Measurements from ENCODE around the gene JHY.
A peak's percentile ranks its signal among the peaks of the same experiment; 100 is the strongest.

JHY gene

DNA sequence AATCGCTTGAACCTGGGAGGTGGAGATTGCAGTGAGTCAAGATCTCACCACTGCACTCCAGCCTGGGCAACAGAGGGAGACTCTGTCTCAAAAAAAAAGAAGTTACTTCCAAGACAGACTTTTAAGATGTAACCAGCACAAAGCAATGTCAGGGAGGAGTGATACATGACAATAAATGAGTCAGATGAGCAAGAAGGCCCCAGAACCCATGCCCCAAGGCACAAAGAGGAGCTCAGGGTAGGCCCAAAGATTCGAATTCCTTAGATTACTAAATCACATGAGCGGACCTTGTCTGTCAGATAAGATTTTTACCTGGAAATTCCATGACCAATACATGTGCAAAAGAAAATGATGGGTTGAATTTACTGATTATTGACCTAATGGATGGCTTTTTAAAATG is 10.5 kb upstream of the JHY start:
- DNase-seq = no peak

DNA sequence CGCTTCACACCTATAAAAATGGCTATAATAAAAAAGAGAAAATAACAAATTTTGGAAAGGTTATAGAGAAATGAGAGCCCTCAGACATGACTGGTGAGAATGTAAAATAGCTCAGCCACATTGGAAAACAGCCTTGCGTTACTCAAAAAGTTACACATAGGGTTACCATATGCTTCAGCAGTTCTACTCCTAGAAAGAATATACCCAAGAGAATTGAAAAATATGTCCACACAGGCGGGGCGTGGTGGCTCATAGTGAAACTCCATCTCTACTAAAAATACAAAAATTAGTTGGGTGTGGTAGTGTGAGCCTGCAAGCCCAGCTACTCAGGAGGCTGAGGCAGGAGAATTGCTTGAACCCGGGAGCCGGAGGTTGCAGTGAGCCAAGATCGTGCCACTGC is 7.6 kb upstream of the JHY start:
- DNase-seq = no peak

DNA sequence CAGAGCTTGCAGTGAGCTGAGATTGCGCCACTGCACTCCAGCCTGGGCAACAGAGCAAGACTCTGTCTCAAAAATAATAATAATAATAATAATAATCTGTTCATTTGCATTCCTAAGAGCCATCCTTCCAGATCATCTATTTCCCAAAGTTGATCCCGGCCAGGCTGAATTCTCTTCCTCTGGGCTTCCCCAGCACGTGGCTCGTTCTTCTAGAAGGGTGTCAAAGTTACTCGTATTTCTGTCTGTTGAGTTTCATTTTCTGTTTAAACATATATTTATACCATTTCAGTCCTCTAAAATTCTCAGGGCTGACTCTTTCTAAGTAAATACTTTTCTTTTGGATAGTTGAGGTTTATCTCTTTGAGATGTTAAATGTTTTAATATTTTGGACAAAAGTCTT is 4.8 kb upstream of the JHY start:
- no peak for DNase-seq

DNA sequence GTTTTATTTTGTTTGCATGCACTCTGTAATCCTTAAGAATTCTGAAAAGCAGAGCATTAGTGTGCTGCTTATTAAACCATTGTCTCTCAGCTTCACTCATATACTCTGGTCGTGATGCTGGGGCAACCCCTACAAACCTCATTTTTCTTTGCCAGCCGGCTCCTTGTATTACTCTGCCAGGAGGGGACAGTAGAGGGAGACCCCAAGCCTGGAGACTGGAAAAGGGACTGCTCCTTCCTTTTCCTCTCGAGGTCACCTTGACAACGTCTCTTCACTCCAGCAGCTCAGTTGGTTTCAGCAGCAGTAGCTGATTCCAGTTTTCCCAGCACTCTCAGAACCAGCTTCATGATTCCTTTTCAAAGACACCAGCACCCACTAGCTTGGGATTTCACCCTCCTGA is 2.8 kb upstream of the JHY start:
- no peak for DNase-seq

DNA sequence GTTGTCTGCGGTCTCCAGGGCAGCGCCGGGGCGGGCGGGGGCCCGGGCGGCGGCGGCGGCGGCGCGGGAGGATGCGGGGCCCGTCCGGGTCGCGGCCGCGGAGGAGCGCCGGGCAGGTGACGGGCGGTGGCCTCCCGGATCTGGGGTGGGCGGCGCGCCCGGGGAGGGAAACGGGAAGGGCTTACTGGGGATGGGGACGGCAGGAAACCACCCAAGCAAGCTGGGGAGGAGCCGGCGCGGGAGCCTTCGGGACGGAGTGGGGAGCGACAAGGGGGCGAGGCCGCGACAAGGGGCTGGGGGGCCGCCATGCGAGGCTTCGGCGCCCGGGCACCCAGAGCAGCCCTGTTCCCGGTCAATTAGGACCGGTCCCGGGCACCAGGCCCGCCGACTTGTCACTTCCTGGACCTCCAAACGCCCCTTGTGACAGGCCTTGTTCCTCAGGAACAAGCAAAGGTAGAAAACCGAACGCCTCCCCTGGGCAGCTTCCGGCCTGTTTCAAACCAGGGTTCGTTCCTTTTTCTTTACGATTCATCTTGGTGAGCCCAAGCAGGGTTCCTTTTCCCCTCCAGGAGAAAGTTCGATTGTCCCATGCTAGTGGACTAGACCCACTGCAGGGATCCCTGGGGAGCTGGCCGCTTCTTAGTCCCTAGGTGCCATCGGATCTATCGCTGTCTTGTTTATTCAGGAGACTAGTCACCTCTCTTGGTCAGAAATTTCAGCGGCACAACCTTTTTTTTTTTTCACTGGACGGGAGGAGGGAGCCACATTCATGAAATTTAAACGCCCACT is 492 bp downstream of the JHY start:
- peak; percentile 39 for DNase-seq

DNA sequence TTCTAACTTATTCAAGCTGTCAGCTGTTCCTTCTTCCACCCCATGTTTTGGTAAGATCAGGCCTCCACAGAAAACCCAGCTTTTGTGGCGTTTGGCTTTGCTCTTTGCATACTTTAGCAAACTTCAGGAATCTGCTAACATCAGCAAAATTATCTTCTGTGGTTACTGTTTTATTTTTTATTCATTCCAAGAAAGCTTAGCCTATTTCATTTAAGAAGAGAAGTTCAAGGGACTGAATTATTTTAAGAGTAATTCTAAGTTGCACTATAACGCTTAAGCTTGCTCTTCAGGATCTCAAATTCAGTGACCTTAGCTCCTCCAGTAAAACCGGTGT is 1.1 kb downstream of the JHY start:
- DNase-seq = no peak

DNA sequence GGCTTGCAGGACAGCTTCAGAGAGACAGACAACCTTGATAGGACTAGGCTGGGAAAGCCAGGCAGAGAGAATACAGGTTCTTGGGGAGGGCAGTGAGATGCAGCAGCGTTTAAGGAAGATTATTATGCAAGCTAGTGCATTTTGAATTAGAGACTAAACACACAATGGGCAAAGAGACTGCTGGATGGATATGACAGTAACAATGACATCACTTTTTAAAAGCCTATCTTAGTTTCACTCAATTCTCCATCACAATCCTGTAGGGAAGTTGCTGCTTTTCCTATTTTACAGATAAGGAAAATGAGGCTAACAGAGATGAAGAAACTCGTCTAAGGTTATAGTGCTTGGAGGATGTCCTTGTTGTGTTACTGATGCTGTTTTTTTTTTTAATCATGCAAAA is 5.6 kb downstream of the JHY start:
- no peak for DNase-seq

DNA sequence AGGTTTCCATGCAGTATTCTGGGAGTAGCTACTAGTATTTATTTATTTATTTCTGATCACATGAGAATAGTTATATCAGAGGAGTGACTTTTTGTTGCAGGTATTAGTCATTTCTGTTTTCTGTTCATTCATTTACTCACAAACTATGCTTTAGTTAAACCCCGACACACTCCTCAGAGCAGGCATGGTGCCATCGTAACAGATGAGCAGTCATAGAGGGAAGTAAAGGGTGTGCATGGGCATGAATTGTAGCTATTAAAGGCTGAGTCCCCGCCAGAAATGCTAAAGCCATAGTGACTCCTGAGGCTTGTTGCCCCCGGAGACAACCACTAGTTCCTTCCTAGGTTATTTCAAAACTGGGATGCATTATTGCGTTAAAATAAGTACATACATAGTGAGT is 10.6 kb downstream of the JHY start:
- DNase-seq = no peak

DNA sequence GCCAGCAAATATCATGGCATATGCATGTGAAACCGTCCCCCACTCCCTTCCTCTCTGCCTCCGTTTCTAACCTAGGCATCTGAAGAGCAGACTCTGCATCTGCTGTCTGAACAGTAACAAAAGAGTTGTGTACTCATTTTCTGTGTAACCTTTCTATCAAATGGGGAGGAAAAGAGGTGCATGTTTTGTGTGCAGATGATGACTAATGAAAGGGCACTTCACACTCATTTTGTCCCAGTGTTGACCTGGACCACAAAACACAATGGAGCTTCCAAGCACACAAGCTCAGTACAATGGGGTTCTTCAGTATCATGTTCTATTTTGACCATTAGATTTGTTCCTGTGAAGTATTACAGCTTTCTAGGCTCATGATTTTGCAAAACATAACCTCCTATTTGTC is 13.0 kb downstream of the JHY start:
- no peak for DNase-seq

DNA sequence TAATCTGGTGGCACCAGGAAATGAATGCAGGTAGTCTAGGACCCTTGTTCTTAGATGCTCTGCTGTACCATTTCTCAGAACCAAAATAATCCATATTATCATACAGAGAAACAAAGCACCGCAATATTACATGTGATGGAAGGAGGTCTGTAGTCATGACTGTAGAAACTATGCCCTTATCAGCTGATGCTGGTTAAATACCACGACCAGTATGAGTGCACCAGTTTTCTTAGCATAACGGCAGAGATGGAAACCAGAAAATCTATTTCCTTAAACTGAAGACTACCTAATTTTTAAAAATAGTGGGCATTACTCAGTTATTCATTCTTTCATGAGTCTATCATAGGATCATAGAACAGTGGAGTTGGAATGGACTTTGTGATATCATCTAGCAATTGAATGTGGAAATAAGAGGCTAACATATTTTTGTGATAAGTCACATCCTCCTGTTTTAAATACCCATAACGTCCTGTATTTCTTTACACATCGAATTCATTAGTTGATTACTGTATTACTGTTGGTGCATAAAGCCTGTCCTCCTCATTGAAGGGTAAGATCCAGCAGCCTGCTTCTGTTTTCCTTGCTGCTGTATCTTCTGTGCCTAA is 15.1 kb downstream of the JHY start:
- no peak for DNase-seq

DNA sequence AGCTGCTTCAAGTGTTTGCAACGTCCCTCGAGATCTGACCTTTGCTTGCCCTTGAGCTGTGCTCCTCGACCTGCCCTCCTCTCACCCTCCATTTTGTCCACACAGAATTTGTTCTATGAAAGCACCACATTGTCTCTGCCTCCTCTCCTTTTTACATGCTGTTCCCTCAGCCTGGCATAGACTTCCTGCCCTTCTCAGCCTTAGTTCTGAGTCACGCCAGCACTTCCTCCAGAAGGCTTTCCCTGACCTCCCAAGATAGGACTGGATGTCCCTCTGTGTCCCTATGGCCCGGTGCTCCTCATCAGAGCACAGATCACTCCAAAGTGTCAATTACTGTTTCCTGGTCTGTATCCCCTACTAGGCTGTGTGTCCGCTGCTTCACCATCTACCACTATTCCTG is 16.2 kb downstream of the JHY start:
- DNase-seq = no peak

DNA sequence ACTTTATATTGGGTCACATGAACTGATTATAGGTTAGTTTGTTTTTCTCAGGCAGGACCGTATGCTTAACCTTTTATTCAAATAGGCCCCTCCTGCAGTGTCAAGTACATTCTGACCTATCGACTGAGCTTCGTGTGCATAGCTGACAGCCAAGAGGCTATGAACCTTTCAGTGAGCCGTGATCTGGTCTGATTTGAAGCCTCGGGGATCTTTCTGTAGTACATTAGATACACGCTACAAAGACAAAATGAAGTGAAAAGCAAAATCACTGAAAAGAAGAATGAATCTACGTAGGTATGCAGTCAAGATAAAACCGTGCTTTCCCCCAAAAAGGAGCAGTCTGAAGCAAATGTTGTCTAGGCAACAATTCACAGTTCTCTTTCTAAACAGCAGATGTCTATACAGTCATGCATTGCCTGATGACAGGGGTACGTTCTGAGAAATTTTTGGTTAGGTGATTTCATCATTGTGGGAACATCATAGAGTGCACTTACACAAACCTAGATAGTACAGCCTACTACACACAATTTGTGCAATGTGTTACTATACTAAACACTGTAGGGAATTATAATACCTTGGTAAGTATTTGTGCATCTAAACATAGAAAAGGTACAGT is 18.1 kb downstream of the JHY start:
- DNase-seq = no peak

DNA sequence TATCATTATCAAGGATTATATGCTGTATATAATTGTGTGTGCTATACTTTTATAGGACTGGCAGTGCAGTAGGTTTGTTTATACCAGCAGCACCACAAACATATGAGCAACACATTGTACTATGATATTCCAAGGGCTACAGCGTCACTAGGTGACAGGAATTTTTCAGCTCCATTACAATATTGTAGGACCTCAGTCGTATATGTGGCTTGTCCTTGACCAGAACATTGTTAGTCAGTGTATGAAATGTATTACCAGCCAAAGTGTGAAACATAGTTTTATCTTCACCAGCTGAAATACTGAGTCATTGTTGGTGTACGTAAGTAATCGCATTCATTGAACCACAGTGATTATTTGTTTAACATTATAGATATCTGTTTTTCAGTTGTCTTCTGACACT is 20.4 kb downstream of the JHY start:
- DNase-seq = no peak

DNA sequence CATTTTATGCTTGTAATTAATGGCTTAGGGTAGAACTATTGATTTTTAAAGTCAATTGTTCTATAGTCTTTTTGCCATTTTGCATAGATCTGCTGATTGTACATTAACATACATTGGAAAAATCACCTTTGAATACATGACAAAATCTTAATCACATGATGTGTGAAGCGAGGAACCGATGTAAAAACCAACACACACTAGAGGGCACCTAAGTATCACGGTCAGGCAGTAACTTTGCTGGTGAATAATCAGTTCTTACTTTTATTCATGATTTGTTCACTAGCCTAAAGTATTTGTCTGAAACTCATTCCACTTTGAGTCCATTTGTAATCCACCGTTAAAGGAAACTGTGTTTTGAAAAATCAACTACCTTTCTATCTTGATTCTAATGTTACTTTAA is 28.2 kb downstream of the JHY start:
- DNase-seq = no peak

DNA sequence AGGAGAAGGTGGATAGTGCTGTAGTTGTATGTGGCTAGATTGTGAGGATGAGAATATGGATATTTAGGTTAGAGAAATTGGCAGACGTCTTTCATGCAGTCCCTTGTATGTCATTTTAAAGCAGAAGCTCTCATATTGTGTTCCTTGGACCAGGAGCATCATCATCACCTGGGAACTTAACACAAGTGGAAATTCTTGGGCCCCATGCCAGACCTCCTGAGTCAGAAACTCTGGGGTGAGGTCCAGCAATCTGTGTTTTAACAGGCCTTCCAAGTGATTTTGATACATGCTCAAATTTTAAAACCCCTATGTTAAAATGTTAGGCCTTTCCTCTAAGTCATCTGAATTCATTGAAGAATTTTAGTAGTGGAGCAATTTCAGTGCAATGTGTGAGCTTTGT is 34.8 kb downstream of the JHY start:
- no peak for DNase-seq

DNA sequence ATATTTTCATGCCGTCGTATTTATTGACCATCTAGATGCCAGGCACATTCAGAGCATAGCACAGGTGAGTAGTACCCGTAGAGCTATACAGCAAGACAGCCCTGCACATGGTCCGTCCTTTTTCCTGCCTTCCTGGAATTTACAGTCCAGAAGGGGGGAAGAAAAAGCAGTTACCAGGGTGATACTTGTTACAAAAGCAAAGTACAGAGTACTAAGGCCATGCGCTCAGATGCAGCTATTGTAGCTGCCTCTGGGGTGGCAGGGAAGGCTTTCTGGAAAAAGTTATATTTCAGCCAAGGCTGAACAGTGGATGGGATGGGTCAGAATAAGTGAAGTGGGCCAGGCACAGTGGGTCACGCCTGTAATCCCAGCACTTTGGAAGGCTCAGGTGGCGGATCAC is 36.2 kb downstream of the JHY start:
- DNase-seq = no peak

DNA sequence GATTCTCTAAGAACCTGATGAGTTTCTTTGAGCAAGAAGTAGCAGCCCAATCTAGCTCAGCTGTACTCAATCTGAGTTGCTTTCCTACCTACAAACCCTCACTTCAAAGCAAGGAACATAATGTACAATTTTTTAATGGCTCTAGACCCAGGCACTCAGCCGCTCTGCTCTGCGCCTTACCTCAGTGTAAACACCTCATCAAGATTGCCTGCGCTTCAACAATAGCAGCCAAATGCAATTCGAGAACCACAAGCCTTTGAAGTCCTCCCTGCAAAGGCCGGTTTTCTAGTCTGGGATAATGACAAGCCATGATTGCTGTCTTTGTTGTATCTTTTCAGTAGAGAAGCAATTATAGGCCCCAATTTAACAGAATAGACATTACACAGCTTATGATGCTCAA is 38.0 kb downstream of the JHY start:
- no peak for DNase-seq

DNA sequence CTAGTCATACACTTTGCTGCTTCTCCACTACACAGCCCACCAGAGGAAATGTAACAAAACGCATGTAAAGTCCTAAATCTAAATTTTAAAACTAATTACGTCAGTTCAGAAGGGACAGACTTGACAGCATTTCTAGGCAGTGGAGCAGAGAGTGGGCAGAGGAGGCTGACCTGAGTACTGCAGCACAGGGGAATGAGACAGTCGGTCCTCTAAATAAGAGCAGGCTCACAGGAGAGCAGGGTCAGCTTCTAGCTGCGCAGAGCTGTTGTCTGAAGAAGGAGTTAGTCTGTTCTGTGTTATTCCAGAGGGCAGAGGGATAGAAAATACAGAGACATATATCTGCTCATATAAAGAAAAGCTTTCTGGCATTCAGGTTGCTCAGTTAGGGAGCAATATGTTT is 40.3 kb downstream of the JHY start:
- DNase-seq = no peak

DNA sequence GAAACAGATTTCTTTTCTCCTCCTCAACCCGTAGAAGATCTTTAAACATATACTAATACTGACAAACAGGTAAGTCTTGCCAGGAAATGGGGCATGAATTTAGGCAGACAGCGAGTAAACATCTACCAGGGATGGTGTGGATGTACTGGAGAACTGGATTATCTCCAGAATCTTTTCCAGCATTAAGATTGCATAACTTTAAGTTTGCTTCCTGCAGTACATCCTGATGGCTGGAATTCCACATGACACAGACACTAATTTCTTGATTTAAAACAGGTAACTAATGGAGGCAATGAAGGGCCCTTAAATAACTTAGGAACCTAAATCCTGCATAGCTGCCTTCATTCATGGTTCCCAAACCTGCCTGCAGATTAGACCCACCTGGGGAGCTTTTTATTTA is 40.7 kb downstream of the JHY start:
- no peak for DNase-seq

DNA sequence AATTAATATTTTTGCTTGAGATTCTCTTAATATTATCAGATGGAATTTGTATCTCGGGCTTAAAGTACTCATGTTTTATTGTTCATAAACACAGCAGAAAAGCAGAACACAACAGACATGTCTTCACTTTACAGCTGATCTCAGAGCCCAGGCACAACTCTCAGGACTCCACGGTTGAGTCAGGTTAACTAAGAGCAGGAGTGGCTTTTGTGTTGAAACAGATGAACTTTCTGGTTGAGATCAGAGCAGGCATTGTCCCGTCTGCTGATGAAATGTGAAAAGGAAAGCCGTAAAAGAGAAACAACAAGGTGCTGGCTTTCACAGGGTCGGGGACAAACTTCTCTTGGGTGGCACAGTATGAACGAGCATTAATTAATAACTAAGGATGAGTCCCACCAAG is 49.0 kb downstream of the JHY start:
- DNase-seq = no peak

DNA sequence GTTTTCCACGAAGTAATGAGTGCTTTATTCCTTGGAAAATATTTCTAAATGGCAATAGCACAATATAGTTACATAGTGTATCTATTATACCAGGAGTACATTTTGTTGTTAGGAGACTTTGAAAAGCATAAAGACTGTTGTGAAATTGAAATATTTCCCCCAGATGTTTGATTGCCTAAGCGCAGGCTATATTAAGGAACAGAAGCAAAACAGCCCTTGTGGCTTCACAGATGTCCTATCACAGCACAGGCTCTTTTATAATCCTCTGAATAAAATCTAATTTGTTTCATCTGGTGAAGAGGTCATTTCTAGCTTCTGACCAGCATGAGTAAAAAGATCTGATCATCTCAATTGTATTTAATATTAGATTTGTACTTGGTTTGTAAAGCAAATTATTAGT is 50.9 kb downstream of the JHY start:
- DNase-seq = no peak

DNA sequence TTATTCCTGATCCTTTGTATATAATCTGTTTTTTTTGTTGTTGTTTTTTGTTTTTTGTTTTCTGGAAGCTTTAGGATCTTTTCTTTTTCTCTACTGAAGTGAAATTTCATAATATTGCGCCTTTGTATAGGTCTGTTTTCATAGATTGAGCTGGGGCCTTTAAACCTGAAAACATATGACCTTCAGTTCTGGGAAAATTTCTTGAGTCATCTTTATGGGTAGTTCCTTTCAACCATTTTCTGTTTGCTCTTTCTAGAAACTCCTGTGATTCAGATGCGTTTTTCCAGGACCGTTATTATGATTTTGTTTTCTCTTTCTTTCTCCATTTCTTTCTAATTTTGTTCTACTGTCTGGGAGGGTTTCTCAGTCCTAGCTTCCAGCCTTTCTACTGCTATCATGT is 55.4 kb downstream of the JHY start:
- DNase-seq = no peak

DNA sequence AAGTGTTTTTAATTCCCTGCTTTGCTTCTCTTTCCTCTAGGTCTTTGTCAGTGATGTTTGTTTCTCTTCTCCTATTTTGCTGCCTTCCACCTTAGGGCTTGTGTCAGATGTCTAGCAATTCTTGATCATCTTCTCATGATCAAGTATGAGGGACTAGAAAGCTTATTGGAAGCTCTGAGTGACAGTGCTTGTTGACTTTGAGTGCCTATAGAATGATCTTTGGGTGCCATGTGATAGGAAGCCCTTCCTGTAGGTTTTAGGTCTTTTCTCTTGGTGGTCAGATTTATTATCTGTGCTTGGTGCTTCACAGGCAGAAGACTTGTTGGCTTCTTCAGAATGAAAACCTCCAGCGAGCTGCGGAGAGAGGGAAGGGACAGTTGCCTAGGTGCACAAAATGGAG is 56.0 kb downstream of the JHY start:
- no peak for DNase-seq

DNA sequence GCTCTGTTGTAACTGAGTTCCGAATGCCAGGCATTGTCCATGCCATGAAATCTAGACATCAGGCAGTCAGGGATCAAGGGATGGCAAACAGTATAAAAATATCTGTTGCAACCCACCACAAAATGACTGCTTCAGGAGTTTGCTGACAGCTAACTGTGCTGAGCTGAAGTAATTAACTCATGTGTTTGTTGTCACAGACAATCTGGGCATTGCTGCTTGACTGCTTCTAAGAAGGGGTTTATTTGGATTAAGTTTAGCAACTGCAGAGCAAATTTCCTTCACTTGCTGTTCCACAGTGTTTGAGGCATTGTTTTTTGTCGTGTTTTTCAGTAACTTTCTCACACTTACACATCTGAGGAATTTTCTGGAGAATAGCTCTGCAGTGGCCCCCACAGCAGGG is 68.7 kb downstream of the JHY start:
- DNase-seq = no peak

DNA sequence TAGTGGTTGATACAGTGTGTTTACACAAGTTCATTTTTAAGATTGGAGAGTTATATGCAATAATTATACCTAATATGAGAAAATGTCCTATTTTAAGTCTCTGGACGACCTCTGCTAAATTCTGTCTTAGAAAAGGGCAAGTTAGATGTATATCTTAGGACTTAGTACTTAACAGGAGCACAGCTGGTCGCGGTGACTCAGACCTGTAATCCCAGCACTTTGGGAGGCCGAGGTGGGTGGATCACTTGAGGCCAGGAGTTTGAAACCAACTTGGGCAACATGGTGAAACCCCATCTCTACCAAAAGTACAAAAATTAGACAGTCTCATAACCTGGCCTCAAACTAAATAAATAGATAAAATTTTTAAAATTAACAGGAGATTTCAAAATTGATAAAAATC is 71.9 kb downstream of the JHY start:
- DNase-seq = no peak

Data from CD4-positive, alpha-beta T cell treated with Interleukin-4 for 4 hours (primary cell).